GM19395 (cell line): ENCODE data around the gene SFXN1.
A peak's percentile ranks its signal among the peaks of the same experiment; 100 is the strongest.

Experiments used
- ATAC-seq: cut with Tn5 transposase; IDR thresholded peaks from one replicate; pipeline ENCODE4 v1.9.1; 2021; ENCODE audit warnings: mild to moderate bottlenecking, moderate library complexity; ENCODE audit not compliant: unreplicated experiment

The SFXN1 gene

DNA sequence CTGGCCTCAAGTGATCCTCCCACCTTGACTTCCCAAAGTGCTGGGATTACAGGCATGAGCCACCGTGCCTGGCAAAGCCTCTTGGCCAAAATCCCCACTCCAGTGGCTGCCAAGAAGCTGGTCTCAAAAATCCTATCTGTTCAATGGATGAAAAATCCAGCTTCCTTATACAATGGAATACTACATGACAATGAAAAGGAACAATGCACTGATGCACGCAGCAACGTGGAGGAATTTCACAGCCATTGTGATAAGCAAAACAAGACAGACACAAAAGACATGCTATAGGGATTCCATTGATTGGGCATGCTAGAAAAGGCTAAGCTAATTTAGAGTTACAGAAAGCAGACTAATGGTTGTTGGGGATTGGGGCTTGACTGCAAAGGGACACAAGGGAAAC, 13.1 kb upstream of the SFXN1 start:
- no peak for ATAC-seq

DNA sequence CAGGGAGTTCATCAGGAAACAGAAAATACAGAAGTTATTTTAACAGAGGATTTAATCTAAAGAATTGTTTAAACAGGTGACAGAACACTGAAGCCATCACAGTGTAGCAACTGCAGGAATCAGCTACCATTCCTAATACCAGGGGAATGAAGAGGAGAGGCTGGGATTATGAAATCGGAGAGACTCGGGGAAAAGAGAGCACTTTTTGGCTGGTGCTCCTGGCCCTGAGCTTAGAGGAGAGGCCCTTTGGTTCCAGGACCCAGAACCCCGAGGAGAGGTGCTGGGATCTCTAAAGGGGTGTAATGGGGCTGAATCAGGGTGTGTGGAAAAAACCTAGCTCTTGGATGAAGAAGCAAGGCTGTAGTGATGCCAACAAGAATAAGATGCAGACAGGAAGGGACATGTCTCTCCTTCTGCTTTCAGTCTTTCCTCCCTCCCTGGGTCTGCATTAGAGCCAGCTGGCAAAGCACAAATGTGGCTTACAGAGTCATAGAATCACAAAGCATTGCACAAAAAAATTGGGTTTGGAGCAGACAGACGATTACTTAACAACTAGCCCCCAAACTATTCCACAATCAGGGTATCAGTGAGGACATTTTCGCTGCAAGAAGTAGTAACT, 11.6 kb upstream of the SFXN1 start:
- ATAC-seq: no peak

DNA sequence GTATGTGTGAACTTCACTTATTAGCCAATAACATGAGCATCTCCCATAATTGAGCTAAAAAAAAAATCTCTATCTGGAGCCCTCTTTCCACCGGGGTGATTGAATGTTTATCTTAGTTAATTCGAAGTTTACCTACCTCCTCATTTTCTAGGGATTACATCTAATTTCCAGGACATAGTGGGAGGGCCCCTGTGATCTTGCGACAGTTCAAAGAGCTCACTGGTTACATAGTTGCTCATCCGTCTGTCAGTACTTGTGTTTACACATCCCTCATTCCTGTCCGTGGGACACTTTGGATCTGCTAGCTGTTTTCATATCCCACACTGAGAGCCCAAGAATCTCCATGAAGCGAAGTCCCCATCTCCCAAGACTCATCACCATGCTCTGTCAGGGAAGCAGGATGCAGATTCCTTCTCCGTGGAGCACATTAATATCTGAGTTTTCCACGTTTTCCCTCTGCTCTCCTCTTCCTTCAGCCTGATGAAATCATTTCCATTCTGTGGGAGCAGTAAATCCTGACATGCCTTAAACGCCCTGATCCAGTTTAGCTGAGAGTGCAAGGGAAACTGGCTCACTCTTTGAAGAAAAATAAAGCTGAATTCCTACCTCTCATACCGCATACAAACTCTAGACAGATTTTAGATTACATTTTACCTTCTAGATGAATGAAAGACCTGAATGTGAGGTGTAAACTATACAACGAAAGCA, 10.2 kb upstream of the SFXN1 start:
- ATAC-seq: no peak

DNA sequence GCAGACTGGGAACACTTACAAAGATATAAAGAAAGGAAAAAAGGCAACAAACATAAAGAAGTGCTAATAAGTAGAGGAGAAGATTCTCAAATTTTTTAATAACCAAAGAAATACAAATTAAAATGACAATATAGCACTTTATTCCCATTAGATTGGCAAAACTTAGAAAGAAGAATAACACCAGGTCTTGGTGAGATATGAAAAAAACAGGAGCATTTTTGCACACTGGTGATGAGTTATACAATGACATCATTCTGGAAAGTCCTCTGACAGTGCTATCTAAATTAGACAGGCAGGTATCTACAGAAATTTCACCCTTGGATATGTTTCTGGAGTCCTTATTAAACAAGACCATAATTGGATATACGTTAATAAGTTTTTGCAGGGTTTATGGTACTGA, 9.5 kb upstream of the SFXN1 start:
- no peak for ATAC-seq

DNA sequence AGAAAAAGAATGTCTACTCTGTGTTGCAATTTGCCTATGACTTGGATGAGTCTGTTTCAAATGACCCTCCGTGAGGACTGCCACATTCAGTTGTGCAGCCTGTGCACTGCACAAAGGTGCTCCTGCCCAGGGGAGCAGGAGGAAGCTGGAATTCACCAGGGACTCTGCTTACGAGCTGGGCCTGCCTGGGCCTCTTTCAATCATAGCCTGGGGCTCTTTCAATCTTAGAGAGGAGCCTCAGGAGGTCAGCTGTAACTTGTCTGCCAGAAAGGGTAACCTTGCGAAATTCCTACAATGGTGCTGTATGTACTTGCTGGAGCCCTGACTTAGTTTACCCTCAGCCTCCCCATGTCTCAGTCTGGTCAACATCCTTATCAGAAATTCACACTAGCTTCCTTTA, 8.4 kb upstream of the SFXN1 start:
- ATAC-seq: no peak

- ATAC-seq: no peak
Measured at GRCh38 chr5:175470781-175471180, 7.6 kb upstream of the SFXN1 start.

DNA sequence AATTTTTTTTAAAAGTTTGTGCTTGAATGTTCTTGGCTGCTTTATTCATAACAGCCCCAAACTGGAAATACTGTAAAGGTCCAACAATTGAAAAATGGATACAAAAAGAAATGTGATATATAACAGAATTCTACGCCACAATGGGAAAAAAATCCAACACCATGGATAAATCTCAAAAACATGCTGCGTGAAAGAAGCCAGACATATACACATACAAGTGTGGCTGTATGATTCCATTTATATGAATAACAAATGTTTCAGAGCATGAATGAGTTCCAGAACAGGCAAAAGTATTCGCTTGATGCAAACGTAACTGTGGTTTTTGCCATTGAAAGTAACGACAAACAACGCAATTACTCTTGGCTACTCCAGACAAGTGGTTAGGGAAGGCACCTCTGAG, 7.2 kb upstream of the SFXN1 start:
- ATAC-seq: no peak

GRCh38 chr5:175471628-175472027, 6.7 kb upstream of the SFXN1 start:
- ATAC-seq: no peak

DNA sequence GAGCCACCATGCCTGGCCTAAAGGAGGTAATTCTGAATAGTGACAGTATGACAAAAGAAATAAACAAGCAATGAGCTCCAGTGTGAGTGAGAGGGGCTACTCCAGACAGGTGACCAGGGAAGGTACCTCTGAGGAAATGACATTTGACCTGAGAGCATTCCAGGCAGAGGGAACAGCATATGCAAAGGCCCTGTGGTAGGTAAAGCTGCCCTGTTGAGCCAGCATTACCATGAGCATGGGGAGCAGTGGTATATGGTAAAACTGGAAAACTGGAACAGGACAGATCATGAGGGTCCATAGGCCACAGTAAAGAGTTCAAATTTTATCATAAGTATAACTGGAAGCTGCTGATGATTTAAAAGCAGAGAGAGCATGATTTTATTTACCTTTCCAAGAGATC, 6.0 kb upstream of the SFXN1 start:
- ATAC-seq: no peak

DNA sequence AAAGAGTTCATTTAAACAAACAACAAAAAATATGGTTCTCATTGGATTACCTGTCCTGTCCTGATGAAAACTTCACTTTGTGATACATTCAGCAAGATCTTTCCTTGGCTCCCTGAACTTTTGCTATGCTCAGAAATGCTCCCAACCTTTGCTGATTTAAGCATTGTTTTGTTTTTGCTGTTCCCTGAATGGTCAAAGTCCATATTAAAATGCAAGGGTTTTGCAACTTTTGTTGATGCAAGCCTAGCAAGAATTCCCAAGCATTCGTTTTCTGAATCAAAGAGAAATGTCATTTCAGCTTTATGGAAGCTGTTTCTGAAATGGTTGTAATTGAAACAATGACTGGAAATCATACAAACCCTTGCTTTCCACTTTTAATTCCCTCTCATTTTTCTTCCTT, 3.1 kb upstream of the SFXN1 start:
- ATAC-seq: no peak

- no peak for ATAC-seq
Measured at GRCh38 chr5:175477440-175477839, 920 bp upstream of the SFXN1 start.

- ATAC-seq: no peak
Measured at GRCh38 chr5:175478008-175478383, 364 bp upstream of the SFXN1 start.

- peak; percentile 28 for ATAC-seq
Measured at GRCh38 chr5:175479125-175479881, 943 bp downstream of the SFXN1 start.

- ATAC-seq: no peak
Measured at GRCh38 chr5:175483337-175483736, 5.0 kb downstream of the SFXN1 start.

GRCh38 chr5:175484322-175484721, 6.0 kb downstream of the SFXN1 start:
- no peak for ATAC-seq

DNA sequence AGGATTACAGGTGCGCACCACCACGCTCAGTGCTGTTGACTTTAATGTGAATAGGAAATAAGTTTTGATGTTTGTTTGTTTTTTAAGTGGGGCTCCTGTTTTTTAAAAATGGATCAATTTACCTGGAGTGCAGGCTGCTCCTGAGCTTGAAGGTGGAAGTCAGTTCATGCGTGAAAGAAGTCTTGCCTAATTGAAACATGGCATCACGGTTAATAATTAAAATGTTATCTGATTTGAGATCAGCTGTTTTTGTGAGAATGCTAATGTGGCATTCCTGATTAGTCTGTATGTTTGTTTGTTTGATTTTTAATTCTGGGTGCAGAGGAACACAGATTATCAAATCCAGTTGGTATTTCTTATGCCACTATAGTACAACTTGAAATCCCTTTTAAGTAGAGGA, 6.5 kb downstream of the SFXN1 start:
- ATAC-seq: no peak

DNA sequence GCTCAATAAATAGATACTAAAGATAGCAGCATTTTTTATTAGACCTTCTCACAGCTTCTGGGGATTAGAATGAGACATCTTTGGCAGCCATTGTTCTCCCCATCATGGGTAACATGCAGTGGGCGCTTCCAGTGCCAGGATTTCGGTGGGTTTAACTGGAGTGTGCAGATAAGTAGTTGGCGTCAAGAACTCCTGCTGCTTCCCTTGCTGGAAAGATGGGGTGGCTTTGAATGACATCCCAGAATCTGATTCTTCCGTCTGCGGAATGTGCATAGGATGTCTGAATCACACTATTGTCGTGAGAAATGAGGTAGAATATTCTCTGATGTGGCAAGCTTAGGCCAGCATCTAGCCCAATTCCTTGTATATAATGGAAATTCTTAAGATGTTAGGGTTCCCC, 7.3 kb downstream of the SFXN1 start:
- ATAC-seq: no peak

DNA sequence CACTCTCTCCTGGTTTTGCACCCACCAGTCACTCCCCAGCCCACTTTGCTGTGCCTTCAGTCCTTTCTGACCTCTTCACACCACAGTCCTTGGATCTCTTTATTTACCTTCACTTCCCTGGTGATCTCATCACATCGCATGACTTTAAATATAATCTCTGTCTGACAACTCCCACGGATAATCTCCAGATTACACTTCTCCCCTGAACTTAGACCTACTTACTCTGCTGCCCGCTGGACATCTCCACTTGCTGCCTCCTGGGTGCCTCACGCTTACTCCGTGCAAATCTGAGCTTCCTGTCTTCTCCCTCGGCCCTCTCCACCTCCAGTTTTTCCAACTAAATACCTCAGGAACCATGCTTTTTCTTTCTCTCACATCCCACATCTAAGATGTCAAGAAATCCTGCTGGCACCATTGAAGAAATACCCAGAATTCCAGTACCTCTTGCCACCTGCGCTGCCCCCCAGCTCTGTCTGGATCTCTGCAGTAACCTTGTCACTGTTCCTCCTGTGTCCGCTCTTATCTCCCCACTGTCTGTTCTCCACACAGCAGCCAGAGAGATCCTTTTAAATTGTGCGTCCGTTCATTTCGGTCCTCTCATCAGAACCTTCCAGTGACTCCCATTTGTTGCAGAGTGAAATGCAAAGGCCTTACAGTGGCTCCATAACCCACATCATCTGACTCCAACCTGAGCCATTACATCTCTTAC, 9.3 kb downstream of the SFXN1 start:
- ATAC-seq: no peak

GRCh38 chr5:175489693-175490443, 11.5 kb downstream of the SFXN1 start:
- ATAC-seq: peak; percentile 54

GRCh38 chr5:175491223-175491622, 12.9 kb downstream of the SFXN1 start:
- ATAC-seq: no peak

GRCh38 chr5:175493260-175493659, 14.9 kb downstream of the SFXN1 start:
- ATAC-seq: no peak
